Parathyroid adenoma (tissue), 2 donors: ENCODE measurements around the gene SCN8A.

Experiments
- H2AFZ ChIP-seq: fragments of 300-600 bp; sonication (generic); one replicate; pipeline ENCODE4 v1.7.0; 2017; ENCODE audit warnings: antibody characterized with exemption, mild to moderate bottlenecking
- H3K27ac ChIP-seq: fragments of 300-600 bp; sonication (generic); one replicate; pipeline ENCODE4 v1.7.0; 2017
- H3K27me3 ChIP-seq: fragments of 300-600 bp; sonication (generic); one replicate; pipeline ENCODE4 v1.7.0; 2017; ENCODE audit warnings: low read length; ENCODE audit not compliant: control insufficient read depth, insufficient read depth
- H3K36me3 ChIP-seq: fragments of 300-600 bp; sonication (generic); one replicate; pipeline ENCODE4 v1.7.0; 2017; ENCODE audit warnings: low read length; ENCODE audit not compliant: control insufficient read depth, insufficient read depth
- H3K4me1 ChIP-seq: fragments of 300-600 bp; sonication (generic); one replicate; pipeline ENCODE4 v1.7.0; 2017; ENCODE audit warnings: control low read depth
- H3K4me2 ChIP-seq: fragments of 300-600 bp; sonication (generic); one replicate; pipeline ENCODE4 v1.7.0; 2017; ENCODE audit warnings: low read length
- H3K4me3 ChIP-seq: fragments of 300-600 bp; sonication (generic); one replicate; pipeline ENCODE4 v1.7.0; 2017; ENCODE audit warnings: low read depth, low read length
- H3K79me2 ChIP-seq: fragments of 300-600 bp; sonication (generic); one replicate; pipeline ENCODE4 v1.7.0; 2017; ENCODE audit warnings: control low read depth
- H3K9ac ChIP-seq: fragments of 300-600 bp; sonication (generic); one replicate; pipeline ENCODE4 v1.7.0; 2017; ENCODE audit warnings: mild to moderate bottlenecking
- H3K9me3 ChIP-seq: fragments of 300-600 bp; sonication (generic); one replicate; pipeline ENCODE4 v1.7.0; 2017; ENCODE audit warnings: low read length; ENCODE audit not compliant: control insufficient read depth
- CTCF ChIP-seq: fragments of 300-600 bp; sonication (generic); IDR thresholded peaks from one replicate; pipeline ENCODE4 v1.7.0; 2017; ENCODE audit warnings: antibody characterized with exemption, mild to moderate bottlenecking
- donor health status: primary hyperparathyroidism.

SCN8A gene

GRCh38 chr12:51811203-51812202 lies 220.5 kb downstream of the SCN8A start:
- no peak overlapping the region for H3K9ac ChIP-seq
- TF ChIP-seq CTCF: no peak

GRCh38 chr12:51812871-51813270 lies 221.8 kb downstream of the SCN8A start:
- Histone ChIP-seq H2AFZ (no peak overlapping the region), H3K27ac (no peak overlapping the region), H3K4me1 (peaks cover 4% of the 10 kb centered on the region), H3K27me3 (no peaks in the 10 kb centered on the region), H3K36me3 (no peaks in the 10 kb centered on the region), H3K4me3 (no peak overlapping the region), H3K9me3 (no peaks in the 10 kb centered on the region), H3K4me2 (no peak overlapping the region), H3K79me2 (no peaks in the 10 kb centered on the region), H3K9ac (no peak overlapping the region)
- no peak for TF ChIP-seq CTCF

More at GRCh38 chr12:51811203-51812202, 220.5 kb downstream of the SCN8A start:
- H3K4me3 ChIP-seq: no peak overlapping the region
- no peak overlapping the region for H3K27ac ChIP-seq
- H3K36me3 ChIP-seq: no peaks in the 10 kb centered on the region
- H3K79me2 ChIP-seq: no peaks in the 10 kb centered on the region
- H3K9me3 ChIP-seq: no peaks in the 10 kb centered on the region
- H3K4me1 ChIP-seq: peaks cover 4% of the 10 kb centered on the region
- H3K27me3 ChIP-seq: no peaks in the 10 kb centered on the region
- no peak overlapping the region for H3K4me2 ChIP-seq
- no peak overlapping the region for H2AFZ ChIP-seq

- H3K4me3 ChIP-seq: peak overlapping the region; percentile 31
- no peaks in the 10 kb centered on the region for H3K27me3 ChIP-seq
- peak overlapping the region; percentile 85 for H2AFZ ChIP-seq
- H3K4me2 ChIP-seq: peak overlapping the region; percentile 73
- TF ChIP-seq CTCF: no peak
- peaks cover 2% of the 10 kb centered on the region for H3K4me1 ChIP-seq
- no peaks in the 10 kb centered on the region for H3K79me2 ChIP-seq
- H3K9ac ChIP-seq: no peak overlapping the region
- H3K36me3 ChIP-seq: no peaks in the 10 kb centered on the region
- H3K9me3 ChIP-seq: no peaks in the 10 kb centered on the region
- H3K27ac ChIP-seq: no peak overlapping the region
These were observed 222.9 kb downstream of the SCN8A start for GRCh38 chr12:51813931-51814310.

GRCh38 chr12:51814311-51815088 lies 223.5 kb downstream of the SCN8A start:
- peak overlapping the region; percentile 5 for H3K27ac ChIP-seq
- H3K4me1 ChIP-seq: no peaks in the 10 kb centered on the region

More at GRCh38 chr12:51814311-51815088, 223.5 kb downstream of the SCN8A start:
- TF ChIP-seq CTCF: peak; percentile 25
- peak overlapping the region; percentile 47 for H3K4me3 ChIP-seq
- peak overlapping the region; percentile 73 for H3K4me2 ChIP-seq
- H2AFZ ChIP-seq: peak overlapping the region; percentile 85
- no peaks in the 10 kb centered on the region for H3K79me2 ChIP-seq
- H3K36me3 ChIP-seq: no peaks in the 10 kb centered on the region
- no peaks in the 10 kb centered on the region for H3K27me3 ChIP-seq
- no peak overlapping the region for H3K9ac ChIP-seq
- H3K9me3 ChIP-seq: no peaks in the 10 kb centered on the region
